Measurements from ENCODE around the gene CLEC1B. TPM values are rescaled to one million over a fixed set of nuclear protein-coding genes. Genes with fewer than 3 reads are reported as not detected.
A peak's percentile ranks its signal among the peaks of the same experiment; 100 is the strongest.

CLEC1B gene
- total and polyA plus RNA-seq, 2 of the 13 experiments (the other 11 are each of a cell fraction or from before 2014, with no cell fraction given) = not detected

DNA sequence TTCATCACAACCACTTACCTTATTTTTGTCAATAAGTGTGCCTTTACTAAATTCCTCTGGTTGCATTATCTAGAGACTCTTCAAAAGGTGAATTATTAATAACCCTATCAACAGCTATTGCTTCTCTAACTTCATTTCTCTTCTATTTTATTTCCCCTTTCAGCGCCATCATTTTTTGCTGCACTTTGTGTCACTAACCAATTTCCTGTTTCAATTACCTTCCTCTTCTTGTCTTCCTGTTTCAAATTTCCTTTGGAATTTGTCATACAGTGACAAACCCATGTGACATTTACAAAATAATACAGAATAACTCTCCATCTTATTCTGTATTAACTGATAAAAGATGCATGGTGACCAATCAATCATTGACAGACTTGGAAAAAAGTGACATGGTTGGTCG lies 54.5 kb downstream of the CLEC1B start:
- Histone ChIP-seq H3K79me2 (ENCODE audit: insufficient read depth, low read length) (no peaks in the 10 kb centered on the region), H3K4me3 (replicated peaks in 1 of 3; ENCODE audit: insufficient read depth in 1 of 3, low read depth in 2 of 3, low read length in 3 of 3) (no peak overlapping the region), H4K20me1 (ENCODE audit: insufficient read depth, low read length) (no peaks in the 10 kb centered on the region), H3K9me3 (ENCODE audit: low read length) (no peaks in the 10 kb centered on the region), H2AFZ (ENCODE audit: low read length) (no peak overlapping the region), H3K27ac (ENCODE audit: extremely low read length, insufficient read depth, low read length) (no peak overlapping the region), H3K9ac (ENCODE audit: insufficient read depth, low read depth, low read length) (no peak overlapping the region), H3K4me1 (ENCODE audit: insufficient read depth, low read length) (no peaks in the 10 kb centered on the region), H3K36me3 (replicated peaks in 1 of 2; ENCODE audit: control insufficient read depth in 1 of 2, insufficient read depth in 2 of 2, low read length in 2 of 2) (no peaks in the 10 kb centered on the region), H3K27me3 (ENCODE audit: control insufficient read depth in 1 of 2, insufficient read depth in 2 of 2, low read length in 2 of 2) (peaks cover 0 to 4% of the 10 kb centered on the region in 2 experiments; a peak in 1 of 5 replicates), H3K4me2 (ENCODE audit: low read depth, low read length) (no peak overlapping the region)
- no TSS peak for BruUV-seq (replicated peaks)
- TF ChIP-seq MYPOP (CRISPR knock-in tag; IDR thresholded peaks at IDR 0.05) (no peak), MNT (IDR thresholded peaks at IDR 0.05) (no peak), CAMTA2 (CRISPR knock-in tag; IDR thresholded peaks at IDR 0.05; ENCODE audit: borderline replicate concordance) (no peak), CREB1 (IDR thresholded peaks at IDR 0.05) (0 out of 2 replicates have a peak, but pooled peaks have one; percentile 11), CREB1 (CRISPR knock-in tag; IDR thresholded peaks at IDR 0.05) (no peak), ZNF674 (CRISPR knock-in tag; IDR thresholded peaks at IDR 0.05; ENCODE audit: low read depth) (no peak), SMARCE1 (IDR thresholded peaks at IDR 0.05; ENCODE audit: borderline replicate concordance) (no peak)
- no peak for DNase-seq (ENCODE audit: low spot score)
- intact Hi-C loops (cut with micrococcal nuclease; ENCODE audit: unreplicated experiment) (no loop called here), in situ Hi-C loops (cut with HindIII; ENCODE audit: extremely low pct_ligation_motif_present, low pct_unique_long_range_greater_than_20kb) (no loop called here)
- ATAC-seq = no peak
- CTCF ChIA-PET (ENCODE audit: low intra/inter-chr PET ratio, low total read pairs) = no interaction called here
- POLR2A ChIA-PET = no interaction called here
- no peak for FAIRE-seq
- 31% methylated on average over 2 of the region's 2 CpGs for WGBS (ENCODE audit: low lambda C conversion rate)

All from HepG2 (cell line).